Activated CD4-positive, alpha-beta T cell treated with anti-CD3 and anti-CD28 coated beads, Interleukin-2, amount 50 U/mL, for 48 hours (primary cell): ENCODE results near the gene GATAD2B.

Source experiments
- DNase-seq, 2 experiments: peaks; one replicate each; pipeline ENCODE4 v3.0.0-alpha.2; 2020

Gene GATAD2B

GRCh38 chr1:153827168-153827964, 95.4 kb downstream of the GATAD2B start:
- no peak for DNase-seq

- no peak for DNase-seq
Measured at GRCh38 chr1:153818876-153819275, 103.9 kb downstream of the GATAD2B start.

- no peak for DNase-seq
Measured at GRCh38 chr1:153816283-153816889, 106.4 kb downstream of the GATAD2B start.

GRCh38 chr1:153805886-153806719, 116.7 kb downstream of the GATAD2B start:
- no peak for DNase-seq

- DNase-seq: peak; percentile 68 to 77
Measured at GRCh38 chr1:153805042-153805745, 117.6 kb downstream of the GATAD2B start.

GRCh38 chr1:153804112-153804511, 118.7 kb downstream of the GATAD2B start:
- DNase-seq: no peak

- DNase-seq: no peak
Measured at GRCh38 chr1:153803470-153804056, 119.2 kb downstream of the GATAD2B start.

GRCh38 chr1:153801786-153802697, 120.7 kb downstream of the GATAD2B start:
- DNase-seq: no peak

GRCh38 chr1:153801028-153801625, 121.6 kb downstream of the GATAD2B start:
- DNase-seq: no peak

GRCh38 chr1:153800516-153800915, 122.3 kb downstream of the GATAD2B start:
- no peak for DNase-seq

- no peak for DNase-seq
Measured at GRCh38 chr1:153799566-153800465, 123.0 kb downstream of the GATAD2B start.

GRCh38 chr1:153799016-153799415, 123.8 kb downstream of the GATAD2B start:
- DNase-seq: no peak

- DNase-seq: no peak
Measured at GRCh38 chr1:153798468-153798780, 124.3 kb downstream of the GATAD2B start.

GRCh38 chr1:153796786-153797659, 125.7 kb downstream of the GATAD2B start:
- DNase-seq: peak; percentile 89 to 91

- no peak for DNase-seq
Measured at GRCh38 chr1:153795934-153796785, 126.6 kb downstream of the GATAD2B start.

- no peak for DNase-seq
Measured at GRCh38 chr1:153795330-153795837, 127.4 kb downstream of the GATAD2B start.

GRCh38 chr1:153794624-153795329, 128.0 kb downstream of the GATAD2B start:
- DNase-seq: no peak
